GM12872 (cell line): ENCODE results near the gene ARHGEF17.

Source experiments
- TF ChIP-seq, protein P1 (sequence below): IDR thresholded peaks from 3 replicates; pipeline ENCODE4 v1.5.1; 2011; ENCODE audit warnings: low read depth, mild to moderate bottlenecking, low read length, moderate library complexity; ENCODE audit not compliant: insufficient read depth

ARHGEF17 gene

DNA sequence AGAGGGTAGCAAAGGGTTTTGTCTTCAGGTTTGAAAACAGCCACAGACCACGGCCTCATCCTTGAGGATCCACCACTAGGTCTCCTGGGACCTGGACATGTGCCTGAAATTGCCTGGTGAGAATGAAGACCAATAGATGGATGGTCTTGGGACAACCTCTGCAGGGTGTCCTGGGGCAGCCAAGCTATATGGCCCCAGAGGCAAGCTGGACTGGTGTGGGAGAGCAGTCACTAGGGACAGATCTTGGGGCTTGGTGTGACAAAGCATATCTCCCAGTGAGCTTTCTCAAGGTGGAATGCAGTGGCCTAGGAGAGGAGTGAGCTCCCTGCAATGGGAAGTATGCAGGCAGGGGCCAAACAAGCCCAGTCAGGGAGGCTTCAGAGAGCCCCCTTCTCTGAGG, 22.4 kb upstream of the ARHGEF17 start:
- TF ChIP-seq, protein P1, sequence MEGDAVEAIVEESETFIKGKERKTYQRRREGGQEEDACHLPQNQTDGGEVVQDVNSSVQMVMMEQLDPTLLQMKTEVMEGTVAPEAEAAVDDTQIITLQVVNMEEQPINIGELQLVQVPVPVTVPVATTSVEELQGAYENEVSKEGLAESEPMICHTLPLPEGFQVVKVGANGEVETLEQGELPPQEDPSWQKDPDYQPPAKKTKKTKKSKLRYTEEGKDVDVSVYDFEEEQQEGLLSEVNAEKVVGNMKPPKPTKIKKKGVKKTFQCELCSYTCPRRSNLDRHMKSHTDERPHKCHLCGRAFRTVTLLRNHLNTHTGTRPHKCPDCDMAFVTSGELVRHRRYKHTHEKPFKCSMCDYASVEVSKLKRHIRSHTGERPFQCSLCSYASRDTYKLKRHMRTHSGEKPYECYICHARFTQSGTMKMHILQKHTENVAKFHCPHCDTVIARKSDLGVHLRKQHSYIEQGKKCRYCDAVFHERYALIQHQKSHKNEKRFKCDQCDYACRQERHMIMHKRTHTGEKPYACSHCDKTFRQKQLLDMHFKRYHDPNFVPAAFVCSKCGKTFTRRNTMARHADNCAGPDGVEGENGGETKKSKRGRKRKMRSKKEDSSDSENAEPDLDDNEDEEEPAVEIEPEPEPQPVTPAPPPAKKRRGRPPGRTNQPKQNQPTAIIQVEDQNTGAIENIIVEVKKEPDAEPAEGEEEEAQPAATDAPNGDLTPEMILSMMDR: no peak

DNA sequence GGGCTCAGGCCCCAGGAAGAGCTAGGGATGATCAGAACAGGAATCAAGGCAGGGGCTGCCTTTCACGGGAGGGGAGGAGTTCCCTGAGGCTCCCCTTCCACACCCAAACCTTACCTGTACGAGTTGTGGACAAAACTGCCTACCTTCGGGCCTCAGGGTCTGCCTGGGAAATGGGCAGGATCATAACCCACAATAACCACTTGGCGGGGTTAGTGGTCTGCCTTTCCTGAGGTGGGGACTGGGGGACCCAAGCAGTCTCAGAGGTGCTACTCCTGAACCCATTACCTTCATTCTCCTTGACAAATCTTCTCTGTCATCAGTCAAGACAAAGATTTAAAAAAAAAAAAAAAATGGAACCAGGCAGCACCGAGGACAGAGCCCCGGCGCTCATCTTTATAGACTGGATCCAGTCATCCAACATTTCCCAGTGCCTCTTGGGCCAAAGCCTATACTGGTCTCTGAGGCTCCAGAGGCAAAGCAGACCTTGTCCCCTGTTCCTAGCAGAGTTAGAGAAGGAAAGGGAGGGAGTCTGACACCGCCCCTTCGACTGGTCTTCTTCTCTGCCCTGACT, 21.8 kb upstream of the ARHGEF17 start:
- TF ChIP-seq, protein P1: no peak

DNA sequence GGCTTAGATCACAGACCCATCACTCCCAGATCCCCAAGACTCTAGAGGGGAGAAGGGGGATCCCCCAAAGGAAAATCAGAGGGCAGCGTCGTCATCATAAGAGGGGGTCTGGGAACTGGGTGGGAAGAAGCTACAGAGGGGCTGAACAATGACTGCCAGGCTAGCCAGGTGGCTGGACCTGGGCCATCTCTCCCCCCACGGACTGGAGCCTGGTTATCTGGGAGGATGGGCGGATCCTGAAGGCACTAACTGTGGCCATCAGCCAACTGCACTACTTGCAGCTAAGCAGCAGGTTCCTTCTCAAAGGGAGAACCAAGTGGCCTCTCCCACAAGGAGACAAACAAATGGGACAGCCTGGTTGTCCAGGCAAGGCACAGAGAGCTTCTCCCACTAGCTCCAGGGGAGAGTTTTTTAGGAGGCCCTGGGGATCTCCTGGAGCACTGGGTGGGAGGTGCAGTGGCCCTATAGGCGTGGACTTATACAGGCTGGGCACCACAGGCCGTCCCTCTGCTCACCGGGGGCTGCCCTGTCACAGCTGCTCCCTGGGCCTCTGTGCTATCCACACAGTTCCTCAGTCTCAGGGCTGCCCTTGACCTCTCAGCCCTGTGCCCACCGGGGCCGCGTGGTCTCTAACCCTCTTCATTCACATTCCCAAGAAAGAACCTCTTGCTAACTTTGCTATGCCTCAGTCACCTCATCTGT, 20.5 kb upstream of the ARHGEF17 start:
- TF ChIP-seq, protein P1: no peak

DNA sequence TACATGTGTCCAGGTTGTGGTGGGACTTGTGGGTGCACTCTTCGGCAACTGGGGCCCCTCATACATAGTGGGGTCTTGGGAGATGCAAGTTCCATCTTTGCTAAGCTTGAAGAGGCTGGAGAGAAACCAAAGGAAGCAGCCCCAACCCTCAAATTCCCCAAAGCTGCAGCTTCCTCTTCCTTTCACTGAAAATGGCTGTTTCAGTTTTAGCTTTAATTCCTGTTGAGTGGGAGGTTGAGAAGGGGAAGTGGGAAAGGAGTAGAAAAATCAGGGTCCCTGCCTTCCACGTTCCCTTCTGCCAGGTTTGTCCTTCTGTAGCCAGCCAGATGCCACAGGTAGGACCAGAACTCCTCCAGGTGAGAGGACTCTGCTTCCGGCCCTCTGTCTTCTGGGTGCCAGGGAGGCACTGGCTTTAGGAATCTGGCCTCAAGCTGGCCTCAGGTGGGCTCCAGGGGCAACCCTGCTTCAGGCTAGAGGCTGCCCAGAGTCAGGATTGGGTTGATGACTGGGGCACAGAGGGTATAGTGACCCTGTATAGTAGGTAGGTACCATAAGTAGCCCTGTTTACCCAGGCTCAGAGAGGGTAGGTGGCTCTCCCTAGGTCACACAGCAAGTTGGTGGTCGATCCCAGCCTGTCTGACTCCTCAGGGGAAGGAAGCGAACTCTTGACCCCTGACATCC, 19.7 kb upstream of the ARHGEF17 start:
- TF ChIP-seq, protein P1: no peak

DNA sequence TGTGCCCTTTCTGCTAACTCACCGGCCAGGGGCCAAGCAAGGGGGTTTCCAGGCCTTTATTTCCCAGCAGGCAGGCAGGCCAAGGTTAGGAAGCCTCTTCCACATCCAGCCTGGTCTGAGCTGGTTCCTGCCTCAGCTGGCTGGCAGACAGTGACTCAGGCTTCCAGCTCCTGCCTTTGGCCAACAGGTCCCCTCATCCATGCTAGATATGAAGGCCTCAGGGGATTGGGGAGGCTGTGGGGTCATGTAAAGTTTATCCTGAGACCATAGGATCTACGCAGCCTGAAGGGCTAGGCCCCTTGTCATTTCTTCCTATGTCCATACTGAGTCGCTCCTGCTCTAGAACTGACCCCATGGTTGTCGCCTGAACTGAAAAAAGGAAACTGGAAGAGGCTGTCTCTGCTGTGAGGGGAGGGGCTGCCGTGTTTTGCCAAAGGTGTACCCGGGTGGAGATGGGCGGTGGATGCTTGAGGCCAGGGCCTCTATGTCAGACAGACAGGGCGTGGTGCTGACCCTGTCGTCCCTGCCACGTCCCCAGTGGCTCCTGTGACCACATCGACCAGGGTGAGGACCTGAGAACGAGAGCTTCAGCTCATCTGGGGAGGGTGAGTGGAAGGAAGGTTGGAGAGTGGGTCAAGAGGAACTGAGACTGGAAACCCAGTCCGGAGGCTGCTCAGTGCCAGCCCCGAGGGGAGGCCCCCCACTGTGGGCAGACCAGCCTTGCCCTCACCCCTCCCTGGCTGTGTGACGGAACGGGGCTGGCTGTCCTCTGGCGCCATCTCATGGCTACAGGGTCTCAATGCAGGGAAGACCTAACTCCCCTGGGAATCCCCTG, 19.0 kb upstream of the ARHGEF17 start:
- TF ChIP-seq, protein P1: peak; percentile 98

DNA sequence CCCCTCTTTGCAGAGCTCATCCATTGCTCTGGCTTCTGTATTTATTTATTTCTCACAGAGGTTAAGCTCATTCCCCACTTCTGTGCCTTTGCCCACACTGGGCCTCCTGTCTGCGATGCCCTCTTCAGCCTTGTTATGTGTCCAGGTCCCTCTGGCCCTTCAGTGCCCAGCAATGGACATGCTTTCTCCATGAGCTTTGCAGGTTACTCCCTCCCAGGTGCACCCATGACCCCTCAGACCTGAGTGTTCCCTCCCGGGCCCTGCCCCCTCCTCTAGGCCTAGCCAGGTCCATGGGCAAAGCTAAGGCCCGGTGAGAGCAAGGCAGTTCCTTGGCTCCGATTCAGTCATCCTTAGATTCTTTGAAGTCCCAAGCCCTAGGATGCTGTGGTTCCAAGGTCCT, 17.5 kb upstream of the ARHGEF17 start:
- TF ChIP-seq, protein P1: no peak

- TF ChIP-seq, protein P1: no peak
These were observed 16.9 kb upstream of the ARHGEF17 start for GRCh38 chr11:73291196-73291595.
